ENCODE measurements around the gene MROH8.

The MROH8 gene

DNA sequence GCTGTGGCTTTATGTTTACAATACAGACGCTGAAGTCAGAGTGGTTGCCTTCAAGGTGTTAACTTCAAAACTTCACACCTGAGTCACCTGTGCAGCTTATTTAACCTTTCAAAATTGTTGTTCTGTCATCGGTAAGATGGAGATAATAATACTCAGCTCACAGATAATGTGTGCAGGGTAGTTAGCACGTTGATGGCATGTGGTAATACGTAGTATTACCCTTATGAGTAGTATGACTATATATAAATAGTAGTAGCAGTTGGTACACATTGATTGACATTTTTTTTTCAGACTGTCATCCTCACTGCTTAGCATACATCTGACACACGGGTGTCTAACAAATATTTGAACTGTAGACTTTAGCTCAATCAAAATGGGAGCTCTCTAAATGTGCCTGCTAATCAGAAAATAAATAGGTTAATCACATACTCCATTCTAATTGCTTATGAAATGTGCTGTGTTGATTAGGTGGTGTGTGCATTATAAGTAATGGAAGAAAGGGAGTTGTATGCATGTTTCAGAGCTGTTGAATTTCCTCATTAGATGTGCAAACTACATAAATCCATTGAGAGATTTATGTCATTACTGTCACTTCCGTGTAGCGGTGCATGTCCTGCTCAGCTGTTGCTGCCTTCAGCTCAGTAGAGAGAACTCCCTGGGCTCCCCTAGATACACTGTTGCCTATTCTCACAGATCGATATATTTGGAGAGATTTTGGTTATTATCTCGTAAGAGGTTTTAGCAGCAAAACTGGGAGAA lies 11.2 kb upstream of the MROH8 start:
- H3K27me3 ChIP-seq (replicated peaks; ENCODE audit: control insufficient read depth, insufficient read depth, low read length) = no peaks in the 10 kb centered on the region
- H3K36me3 ChIP-seq (ENCODE audit: control insufficient read depth, insufficient read depth, low read length) = peaks cover 18% of the 10 kb centered on the region
- DNase-seq (ENCODE audit: extremely low read depth, insufficient read length) = no peak
- TF ChIP-seq, protein P1, sequence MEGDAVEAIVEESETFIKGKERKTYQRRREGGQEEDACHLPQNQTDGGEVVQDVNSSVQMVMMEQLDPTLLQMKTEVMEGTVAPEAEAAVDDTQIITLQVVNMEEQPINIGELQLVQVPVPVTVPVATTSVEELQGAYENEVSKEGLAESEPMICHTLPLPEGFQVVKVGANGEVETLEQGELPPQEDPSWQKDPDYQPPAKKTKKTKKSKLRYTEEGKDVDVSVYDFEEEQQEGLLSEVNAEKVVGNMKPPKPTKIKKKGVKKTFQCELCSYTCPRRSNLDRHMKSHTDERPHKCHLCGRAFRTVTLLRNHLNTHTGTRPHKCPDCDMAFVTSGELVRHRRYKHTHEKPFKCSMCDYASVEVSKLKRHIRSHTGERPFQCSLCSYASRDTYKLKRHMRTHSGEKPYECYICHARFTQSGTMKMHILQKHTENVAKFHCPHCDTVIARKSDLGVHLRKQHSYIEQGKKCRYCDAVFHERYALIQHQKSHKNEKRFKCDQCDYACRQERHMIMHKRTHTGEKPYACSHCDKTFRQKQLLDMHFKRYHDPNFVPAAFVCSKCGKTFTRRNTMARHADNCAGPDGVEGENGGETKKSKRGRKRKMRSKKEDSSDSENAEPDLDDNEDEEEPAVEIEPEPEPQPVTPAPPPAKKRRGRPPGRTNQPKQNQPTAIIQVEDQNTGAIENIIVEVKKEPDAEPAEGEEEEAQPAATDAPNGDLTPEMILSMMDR (IDR thresholded peaks at IDR 0.05; ENCODE audit: insufficient read depth, low read length, poor library complexity, severe bottlenecking) = no peak
- H3K4me3 ChIP-seq (replicated peaks; ENCODE audit: low read depth, low read length) = no peak overlapping the region

DNA sequence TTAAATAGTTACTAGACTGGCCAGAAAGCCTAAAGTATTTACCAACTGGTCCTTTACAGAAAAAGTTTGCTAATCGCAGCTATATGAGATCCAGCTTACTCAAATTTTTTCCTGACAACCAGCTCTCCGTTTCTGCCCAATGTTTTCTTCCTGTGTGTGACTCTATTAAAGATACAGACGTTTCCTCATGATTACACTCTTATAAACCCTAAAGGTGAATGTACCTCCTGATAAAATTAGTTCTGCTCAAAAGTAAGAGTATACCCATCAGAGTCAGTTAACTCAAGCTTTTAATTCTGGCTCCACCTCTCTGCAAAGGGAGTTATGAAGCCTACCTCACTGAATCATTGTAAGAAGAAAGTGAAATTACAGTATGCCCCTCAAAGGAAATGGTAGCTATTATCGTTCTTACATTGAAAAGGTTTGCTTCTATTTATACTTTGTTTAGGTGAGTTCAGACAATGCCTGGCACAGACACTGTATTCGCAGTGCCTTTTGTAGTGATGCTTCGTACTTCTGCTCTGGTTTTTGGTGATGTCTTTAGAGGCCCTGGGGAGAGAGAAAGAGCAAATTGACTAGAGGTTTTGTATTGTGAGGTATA lies 10.2 kb upstream of the MROH8 start:
- H3K27me3 ChIP-seq (replicated peaks; ENCODE audit: control insufficient read depth, insufficient read depth, low read length) = no peaks in the 10 kb centered on the region
- TF ChIP-seq, protein P1 (IDR thresholded peaks at IDR 0.05; ENCODE audit: insufficient read depth, low read length, poor library complexity, severe bottlenecking) = no peak
- no peak overlapping the region for H3K4me3 ChIP-seq (replicated peaks; ENCODE audit: low read depth, low read length)
- DNase-seq (ENCODE audit: extremely low read depth, insufficient read length) = peak; percentile 22
- peaks cover 18% of the 10 kb centered on the region for H3K36me3 ChIP-seq (ENCODE audit: control insufficient read depth, insufficient read depth, low read length)

DNA sequence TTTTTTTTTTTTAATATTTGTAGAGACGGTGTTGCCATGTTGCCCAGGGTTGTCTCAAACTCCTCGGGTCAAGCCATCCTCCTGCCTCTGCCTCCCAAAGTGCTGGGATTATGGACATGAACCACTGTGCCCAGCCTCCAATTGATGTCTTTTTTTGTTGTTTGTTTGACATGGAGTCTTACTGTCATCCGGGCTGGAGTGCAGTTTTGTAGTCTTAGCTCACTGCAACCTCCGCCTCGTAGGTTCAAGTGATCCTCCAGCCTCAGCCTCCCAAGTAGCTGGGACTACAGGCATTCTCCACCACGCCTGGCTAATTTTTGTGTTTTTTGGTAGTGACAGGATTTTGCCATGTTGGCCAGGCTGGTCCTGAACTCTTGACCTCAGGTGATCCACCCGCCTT lies 9.4 kb upstream of the MROH8 start:
- TF ChIP-seq, protein P1 (IDR thresholded peaks at IDR 0.05; ENCODE audit: insufficient read depth, low read length, poor library complexity, severe bottlenecking) = no peak
- Histone ChIP-seq H3K36me3 (ENCODE audit: control insufficient read depth, insufficient read depth, low read length) (peaks cover 22% of the 10 kb centered on the region), H3K27me3 (replicated peaks; ENCODE audit: control insufficient read depth, insufficient read depth, low read length) (no peaks in the 10 kb centered on the region), H3K4me3 (replicated peaks; ENCODE audit: low read depth, low read length) (no peak overlapping the region)
- DNase-seq (ENCODE audit: extremely low read depth, insufficient read length) = no peak

DNA sequence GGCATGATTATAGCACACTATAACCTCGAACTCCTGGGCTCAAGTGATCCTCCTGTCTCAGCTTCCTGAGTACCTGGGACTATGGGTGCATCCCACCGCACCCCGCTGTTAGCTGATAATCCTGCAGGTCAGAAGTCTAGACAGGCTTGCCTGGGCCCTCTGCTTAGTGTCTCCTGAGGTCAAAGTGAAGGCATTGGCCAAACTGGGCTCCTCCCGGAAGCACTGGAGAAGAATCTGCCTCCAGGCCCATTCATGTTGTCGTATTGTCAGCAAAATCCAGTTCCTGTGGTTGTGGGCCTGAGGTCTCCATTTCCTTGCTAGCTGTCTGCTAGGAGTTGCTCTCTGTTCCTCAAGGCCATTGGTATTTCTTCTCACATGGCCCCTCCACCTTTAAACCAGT lies 6.3 kb upstream of the MROH8 start:
- no peak for DNase-seq (ENCODE audit: extremely low read depth, insufficient read length)
- Histone ChIP-seq H3K4me3 (replicated peaks; ENCODE audit: low read depth, low read length) (no peak overlapping the region), H3K36me3 (ENCODE audit: control insufficient read depth, insufficient read depth, low read length) (peaks cover 21% of the 10 kb centered on the region), H3K27me3 (replicated peaks; ENCODE audit: control insufficient read depth, insufficient read depth, low read length) (no peaks in the 10 kb centered on the region)
- TF ChIP-seq, protein P1 (IDR thresholded peaks at IDR 0.05; ENCODE audit: insufficient read depth, low read length, poor library complexity, severe bottlenecking) = no peak

DNA sequence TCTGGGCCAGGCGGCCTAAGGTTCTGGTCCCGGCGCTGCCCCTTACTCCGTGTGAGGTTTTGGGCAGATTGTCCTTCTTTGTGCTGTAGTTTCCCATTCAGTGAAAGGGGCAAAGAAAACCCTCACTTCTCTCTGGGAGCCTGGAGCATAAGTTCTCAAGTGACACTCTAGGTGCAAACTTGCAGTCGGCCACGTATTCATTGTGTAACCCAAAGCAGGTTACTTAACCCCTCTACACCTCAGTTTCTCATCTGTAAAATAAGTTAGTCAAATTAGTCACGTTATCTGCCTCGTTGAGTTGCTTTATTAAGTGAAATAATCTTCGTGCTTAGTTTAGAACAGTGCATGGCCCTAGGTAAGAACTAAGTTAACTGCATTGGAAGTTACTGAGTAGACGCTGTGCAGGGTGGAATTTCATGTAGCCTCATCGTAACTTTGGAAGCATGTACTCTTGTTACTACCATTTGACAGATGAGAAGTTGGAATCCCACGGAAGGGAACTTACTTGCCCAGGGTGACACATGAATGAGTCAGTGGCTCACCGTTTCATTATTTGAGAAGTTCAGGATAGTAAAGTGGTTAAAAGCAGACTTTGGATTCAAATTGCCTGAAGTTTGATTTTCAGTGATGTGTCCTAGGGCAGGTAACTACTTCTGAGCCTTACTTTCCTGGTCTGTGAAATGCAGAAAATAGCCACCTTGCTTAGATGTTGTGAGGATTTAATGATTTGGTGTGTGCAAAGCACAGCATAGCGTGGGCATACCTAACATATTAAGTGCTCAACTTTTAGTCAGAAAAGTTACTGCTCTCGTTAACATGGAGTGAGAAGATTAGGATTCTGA lies 556 bp upstream of the MROH8 start:
- DNase-seq (ENCODE audit: extremely low read depth, insufficient read length) = no peak
- peaks cover 8% of the 10 kb centered on the region for H3K36me3 ChIP-seq (ENCODE audit: control insufficient read depth, insufficient read depth, low read length)
- TF ChIP-seq, protein P1 (IDR thresholded peaks at IDR 0.05; ENCODE audit: insufficient read depth, low read length, poor library complexity, severe bottlenecking) = no peak
- H3K27me3 ChIP-seq (replicated peaks; ENCODE audit: control insufficient read depth, insufficient read depth, low read length) = no peaks in the 10 kb centered on the region
- peak overlapping the region; percentile 79 for H3K4me3 ChIP-seq (replicated peaks; ENCODE audit: low read depth, low read length)
